K562 (cell line): ENCODE data around the gene UPF2. TPM values are rescaled to one million over a fixed set of nuclear protein-coding genes. Genes with fewer than 3 reads are reported as not detected.

ENCODE experiments used
- ARNT ChIP-seq, 2 experiments: fragments of 450-650 bp; IDR thresholded peaks; 2 replicates each; pipeline ENCODE4 v1.6.1; 2016; ENCODE audit warnings: mild to moderate bottlenecking in 1 of 2
- CAMTA2 ChIP-seq: fragments of 250-450 bp; sonication (Bioruptor Pico); conservative IDR thresholded peaks from 2 replicates; pipeline ENCODE4 v1.5.1; 2022
- CBFA2T3 ChIP-seq: fragments of 450-650 bp; IDR thresholded peaks from 2 replicates; pipeline ENCODE4 v1.6.1; 2017
- CHAMP1 ChIP-seq: fragments of 450-650 bp; IDR thresholded peaks from 2 replicates; pipeline ENCODE4 v1.6.1; 2016; ENCODE audit warnings: mild to moderate bottlenecking
- CHCHD3 ChIP-seq: fragments of 250-450 bp; sonication (Bioruptor Pico); IDR thresholded peaks from 2 replicates; pipeline ENCODE4 v2.1.2; 2022; ENCODE audit warnings: mild to moderate bottlenecking
- PTTG1 ChIP-seq: fragments of 450-650 bp; IDR thresholded peaks from 2 replicates; pipeline ENCODE4 v1.6.1; 2016; ENCODE audit warnings: low read depth, mild to moderate bottlenecking, missing genetic modification characterization, missing compliant biosample characterization
- STAT5B ChIP-seq: fragments of 250-450 bp; sonication (Bioruptor Pico); IDR thresholded peaks from 2 replicates; pipeline ENCODE4 v1.8.0; 2021; ENCODE audit warnings: mild to moderate bottlenecking, inconsistent platforms
- ZNF133 ChIP-seq: fragments of 250-450 bp; sonication (Bioruptor Pico); IDR thresholded peaks from 2 replicates; pipeline ENCODE4 v1.4.0; 2020; ENCODE audit warnings: mild to moderate bottlenecking
- ZNF407 ChIP-seq: fragments of 450-650 bp; IDR thresholded peaks from 2 replicates; pipeline ENCODE4 v1.6.1; 2016; ENCODE audit warnings: low read depth
- polyA plus RNA-seq, 8 experiments: library from polyadenylated mRNA; depleted of rRNA in 4 of 8; stranded (reverse) in 5 of 8; unstranded in 3 of 8; fragments of >200 nt; fragmentation: Nextera tagmentation in 2 of 8; fragmentation: Illumina TruSeq in 1 of 8; extraction: Ambion mirVana in 2 of 8; extraction: Trizol in 1 of 8; gene quantifications; 2 replicates each; pipeline versions ENCODE4 v1.2.1 to v1.2.3, GENCODE V29; 2011 to 2014; ENCODE audit warnings: inconsistent platforms in 1 of 8, missing spikeins in 1 of 8
- total RNA-seq, 7 experiments: library from RNA; depleted of rRNA in 6 of 7; stranded (reverse); fragments of >200 nt in 6 of 7; fragmentation: Illumina TruSeq in 2 of 7; extraction: Trizol in 2 of 7; gene quantifications; 2 replicates each; pipeline versions ENCODE4 v1.2.1 to v1.2.3, GENCODE V29; 2011 to 2021; ENCODE audit warnings: low replicate concordance in 1 of 7
- TF ChIP-seq, protein P1 (sequence below), 3 experiments: fragments of 200-800 bp in 1 of 3; sonication (Bioruptor generic) in 1 of 3; sonication (generic) in 1 of 3; formaldehyde crosslinking in 1 of 3; IDR thresholded peaks; 2 replicates each; pipeline versions ENCODE4 v1.6.1 to v1.8.0; 2016 to 2022; ENCODE audit warnings: mild to moderate bottlenecking in 2 of 3, missing compliant biosample characterization in 2 of 3, missing genetic modification characterization in 2 of 3, missing genetic modification reagents in 1 of 3
- TF ChIP-seq, protein P2 (sequence below): fragments of 450-650 bp; IDR thresholded peaks from 2 replicates; pipeline ENCODE4 v1.6.1; 2018; ENCODE audit not compliant: partially characterized antibody

Gene UPF2
- total and polyA plus RNA-seq, 9 of the 15 experiments (the other 6 are each of a cell fraction or from before 2014, with no cell fraction given), result 13.9 to 37.7 (median 23.7) TPM

DNA sequence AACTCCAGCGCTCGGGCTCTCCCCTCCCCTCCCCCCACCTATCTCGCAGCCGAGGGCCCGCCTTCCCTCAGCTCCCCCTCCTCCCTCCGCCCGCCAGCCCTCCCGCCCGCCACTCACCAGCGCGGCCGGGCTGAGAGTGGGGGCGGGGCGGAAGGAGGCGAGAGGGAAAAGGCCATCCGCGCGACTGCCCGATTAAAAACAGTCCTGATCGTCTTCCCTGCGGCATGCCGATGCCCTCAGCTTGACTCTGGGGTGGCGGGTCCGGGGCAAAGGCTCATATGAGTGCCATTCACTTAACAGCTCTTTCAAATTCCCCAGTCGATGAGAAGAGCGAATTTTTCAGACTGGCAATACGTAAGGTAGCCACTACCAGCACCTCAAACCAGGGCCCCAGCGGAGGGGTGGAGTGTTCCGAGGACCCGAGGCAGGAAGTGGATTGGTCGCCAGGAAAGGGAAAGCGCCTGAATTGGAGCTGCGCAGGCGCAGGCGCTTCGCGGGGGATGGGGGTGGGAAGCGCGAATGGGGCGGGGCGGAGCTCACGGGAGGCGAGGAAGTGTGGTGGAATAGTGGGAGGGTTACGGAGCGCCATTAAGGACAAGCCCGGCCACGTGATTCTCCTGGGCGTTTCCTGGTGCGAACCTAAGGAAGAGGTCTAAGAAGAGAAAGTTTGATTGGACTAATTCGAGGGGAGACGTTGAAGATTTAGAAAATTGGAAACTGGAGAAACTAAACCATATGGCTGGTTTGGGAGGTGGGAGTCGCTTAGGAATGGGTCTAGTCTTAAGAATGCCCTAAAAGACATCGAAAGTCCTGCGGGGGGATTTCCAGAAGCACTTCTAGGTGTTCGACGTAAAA is at the start of gene UPF2 (continued):
- TF ChIP-seq ZNF407 (peak; percentile 95), PTTG1 (tag) (0 out of 2 replicates have a peak, but pooled peaks have one; percentile 32), CBFA2T3 (no peak), CHCHD3 (no peak), ARNT (IDR thresholded peaks at IDR 0.05) (peak; percentile 37 to 52; a peak in 1 of 4 replicates), ZNF133 (CRISPR knock-in tag) (no peak), CHAMP1 (peak; percentile 77), STAT5B (CRISPR knock-in tag) (no peak), CAMTA2 (CRISPR knock-in tag) (no peak)
- TF ChIP-seq, protein P1, sequence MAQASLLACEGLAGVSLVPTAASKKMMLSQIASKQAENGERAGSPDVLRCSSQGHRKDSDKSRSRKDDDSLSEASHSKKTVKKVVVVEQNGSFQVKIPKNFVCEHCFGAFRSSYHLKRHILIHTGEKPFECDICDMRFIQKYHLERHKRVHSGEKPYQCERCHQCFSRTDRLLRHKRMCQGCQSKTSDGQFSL (CRISPR knock-in tag; IDR thresholded peaks at IDR 0.05), result no peak
- TF ChIP-seq, protein P1 (tag; IDR thresholded peaks at IDR 0.05), result no peak; a peak in 1 of 4 replicates
- TF ChIP-seq, protein P2, sequence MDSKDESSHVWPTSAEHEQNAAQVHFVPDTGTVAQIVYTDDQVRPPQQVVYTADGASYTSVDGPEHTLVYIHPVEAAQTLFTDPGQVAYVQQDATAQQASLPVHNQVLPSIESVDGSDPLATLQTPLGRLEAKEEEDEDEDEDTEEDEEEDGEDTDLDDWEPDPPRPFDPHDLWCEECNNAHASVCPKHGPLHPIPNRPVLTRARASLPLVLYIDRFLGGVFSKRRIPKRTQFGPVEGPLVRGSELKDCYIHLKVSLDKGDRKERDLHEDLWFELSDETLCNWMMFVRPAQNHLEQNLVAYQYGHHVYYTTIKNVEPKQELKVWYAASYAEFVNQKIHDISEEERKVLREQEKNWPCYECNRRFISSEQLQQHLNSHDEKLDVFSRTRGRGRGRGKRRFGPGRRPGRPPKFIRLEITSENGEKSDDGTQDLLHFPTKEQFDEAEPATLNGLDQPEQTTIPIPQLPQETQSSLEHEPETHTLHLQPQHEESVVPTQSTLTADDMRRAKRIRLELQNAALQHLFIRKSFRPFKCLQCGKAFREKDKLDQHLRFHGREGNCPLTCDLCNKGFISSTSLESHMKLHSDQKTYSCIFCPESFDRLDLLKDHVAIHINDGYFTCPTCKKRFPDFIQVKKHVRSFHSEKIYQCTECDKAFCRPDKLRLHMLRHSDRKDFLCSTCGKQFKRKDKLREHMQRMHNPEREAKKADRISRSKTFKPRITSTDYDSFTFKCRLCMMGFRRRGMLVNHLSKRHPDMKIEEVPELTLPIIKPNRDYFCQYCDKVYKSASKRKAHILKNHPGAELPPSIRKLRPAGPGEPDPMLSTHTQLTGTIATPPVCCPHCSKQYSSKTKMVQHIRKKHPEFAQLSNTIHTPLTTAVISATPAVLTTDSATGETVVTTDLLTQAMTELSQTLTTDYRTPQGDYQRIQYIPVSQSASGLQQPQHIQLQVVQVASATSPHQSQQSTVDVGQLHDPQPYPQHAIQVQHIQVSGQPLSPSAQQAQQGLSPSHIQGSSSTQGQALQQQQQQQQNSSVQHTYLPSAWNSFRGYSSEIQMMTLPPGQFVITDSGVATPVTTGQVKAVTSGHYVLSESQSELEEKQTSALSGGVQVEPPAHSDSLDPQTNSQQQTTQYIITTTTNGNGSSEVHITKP, result peak; percentile 66
